HG02840 (cell line): ENCODE results near the gene NCKAP5.

Experiments
- ATAC-seq: cut with Tn5 transposase; IDR thresholded peaks from one replicate; pipeline ENCODE4 v1.9.1; 2021; ENCODE audit warnings: mild to moderate bottlenecking, moderate library complexity, moderate number of reproducible peaks; ENCODE audit not compliant: unreplicated experiment, low FRiP score

The NCKAP5 gene

DNA sequence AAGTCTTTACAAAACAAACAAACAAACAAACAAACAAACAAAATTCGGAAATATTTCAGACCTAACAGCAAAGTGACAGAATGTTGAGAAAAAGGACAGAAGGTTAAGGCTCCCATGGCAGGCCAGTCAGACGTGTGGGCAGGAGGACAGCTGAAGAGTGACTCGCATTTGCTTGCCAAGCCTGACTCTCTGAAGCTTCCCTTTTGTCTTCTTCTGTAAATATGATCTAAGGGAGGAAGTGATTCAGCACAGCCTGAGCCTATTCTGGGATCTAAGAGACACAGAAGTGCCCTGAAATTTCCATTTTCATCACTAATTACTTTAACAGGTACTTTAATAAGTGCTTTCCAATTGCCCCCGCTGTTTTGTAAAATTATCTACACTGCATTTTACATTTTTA, 764.2 kb downstream of the NCKAP5 start:
- ATAC-seq = peak; percentile 65

DNA sequence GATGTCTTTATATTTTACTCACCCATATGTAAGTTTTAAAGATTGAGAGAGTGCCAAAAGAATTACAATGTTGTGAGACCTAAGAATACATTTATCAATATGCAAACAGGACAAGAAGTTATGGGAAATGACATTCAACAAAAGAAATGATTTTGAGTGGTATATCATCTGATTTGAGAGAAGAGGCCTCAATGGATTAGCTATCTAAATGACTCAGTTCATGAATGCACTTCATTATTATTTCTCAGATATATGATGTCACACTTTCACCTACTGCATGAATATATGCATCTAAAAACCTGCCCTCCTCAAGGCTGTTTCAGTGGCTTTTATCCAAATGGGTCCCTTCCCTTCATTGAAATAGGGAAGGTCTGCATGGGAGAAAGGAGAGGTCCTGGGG, 769.9 kb downstream of the NCKAP5 start:
- no peak for ATAC-seq

GRCh38 chr2:132797556-132797955, 770.7 kb downstream of the NCKAP5 start:
- ATAC-seq = no peak

DNA sequence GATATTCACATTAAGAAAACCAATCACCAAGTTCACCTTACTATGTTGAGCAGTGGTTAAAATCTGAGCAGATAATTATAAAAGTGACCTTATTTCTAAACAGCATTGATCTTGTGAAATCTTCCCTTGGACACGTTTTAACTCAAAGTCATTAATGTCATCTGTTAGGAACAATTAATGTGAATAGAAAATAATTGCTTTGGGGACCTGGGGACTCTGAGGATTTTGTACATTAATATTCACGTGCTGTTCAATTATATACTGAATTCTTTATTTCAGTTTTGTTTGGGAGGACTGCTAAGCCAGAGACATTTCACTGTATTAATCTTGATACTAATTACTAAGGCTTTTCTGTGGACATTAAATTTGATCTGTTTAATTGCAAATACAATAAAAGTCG, 771.2 kb downstream of the NCKAP5 start:
- no peak for ATAC-seq

- no peak for ATAC-seq
Measured at GRCh38 chr2:132795220-132795619, 773.0 kb downstream of the NCKAP5 start.

- ATAC-seq = no peak
Measured at GRCh38 chr2:132793532-132793931, 774.7 kb downstream of the NCKAP5 start.

GRCh38 chr2:132790207-132790785, 778.0 kb downstream of the NCKAP5 start:
- no peak for ATAC-seq

- ATAC-seq = no peak
Measured at GRCh38 chr2:132789066-132789465, 779.2 kb downstream of the NCKAP5 start.

GRCh38 chr2:132788310-132788838, 779.9 kb downstream of the NCKAP5 start:
- ATAC-seq = no peak

DNA sequence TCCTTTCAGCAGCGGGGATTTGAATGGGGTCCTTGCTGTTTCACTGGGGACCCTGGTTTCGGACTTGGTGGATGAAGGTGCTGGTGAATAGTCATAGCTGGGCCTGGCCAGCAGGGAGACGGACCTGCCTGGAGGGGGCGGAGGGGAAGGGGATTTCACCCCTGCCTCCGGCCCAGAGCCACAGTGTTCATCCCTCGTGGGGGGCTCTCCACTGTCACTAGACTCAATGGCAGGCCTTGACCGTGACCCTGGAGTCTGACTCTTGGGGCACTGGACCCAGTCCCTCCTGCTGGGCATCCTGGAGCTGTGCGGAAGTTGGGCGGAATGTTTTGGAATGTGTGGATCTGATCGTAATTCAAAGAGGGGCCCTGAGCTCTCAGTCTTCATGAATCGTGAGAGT, 784.4 kb downstream of the NCKAP5 start:
- no peak for ATAC-seq

DNA sequence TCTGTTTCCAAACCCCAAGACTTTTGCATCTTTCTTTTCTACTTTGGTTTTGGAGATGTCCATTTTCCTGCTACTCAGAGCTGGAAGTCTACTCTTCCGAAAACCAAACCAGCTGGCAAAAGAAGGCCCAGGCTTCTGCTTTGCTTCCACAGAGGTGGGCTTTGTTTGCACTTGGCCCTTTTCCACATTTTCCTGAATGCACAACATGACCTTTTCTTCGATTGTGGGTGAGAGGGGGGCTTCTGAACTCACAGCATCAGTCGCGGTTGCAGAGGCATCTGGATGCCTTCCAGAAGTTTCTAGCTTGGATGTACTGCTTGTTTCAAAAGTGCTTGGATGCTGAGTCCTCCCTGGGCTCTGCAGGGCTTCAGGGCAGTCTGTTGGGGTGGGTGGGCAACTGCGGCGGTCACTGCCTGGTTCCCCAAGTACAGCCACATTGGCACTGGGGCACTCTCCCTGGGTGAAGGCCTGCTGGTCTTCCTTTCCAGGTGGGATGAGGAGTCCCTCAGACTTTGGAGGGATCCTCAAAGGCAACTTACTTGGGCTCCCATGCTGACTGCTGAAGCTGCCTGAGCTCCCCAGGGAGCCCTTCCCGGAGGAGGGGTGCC, 786.0 kb downstream of the NCKAP5 start:
- no peak for ATAC-seq

- no peak for ATAC-seq
Measured at GRCh38 chr2:132780651-132781050, 787.6 kb downstream of the NCKAP5 start.

- ATAC-seq = no peak
Measured at GRCh38 chr2:132779206-132779721, 789.0 kb downstream of the NCKAP5 start.

DNA sequence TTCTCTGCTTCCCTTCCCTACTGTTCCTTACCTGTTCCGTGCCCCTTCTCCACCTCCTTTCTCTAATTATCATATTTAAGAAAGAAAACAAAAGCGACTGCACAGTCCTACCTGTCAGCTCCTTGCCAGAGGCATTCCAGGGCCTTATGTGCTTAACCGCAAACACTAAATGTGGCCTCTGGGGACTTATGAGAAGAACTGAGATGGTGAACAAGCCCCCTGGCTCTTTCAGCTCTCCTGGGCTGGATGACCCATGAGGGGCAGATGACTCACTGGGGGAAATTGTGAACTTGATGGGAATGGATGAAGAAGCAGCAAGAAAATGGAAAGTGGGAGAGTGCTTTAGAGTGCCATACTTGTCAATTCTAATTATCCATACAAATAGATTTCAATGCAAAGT, 792.0 kb downstream of the NCKAP5 start:
- ATAC-seq = no peak

DNA sequence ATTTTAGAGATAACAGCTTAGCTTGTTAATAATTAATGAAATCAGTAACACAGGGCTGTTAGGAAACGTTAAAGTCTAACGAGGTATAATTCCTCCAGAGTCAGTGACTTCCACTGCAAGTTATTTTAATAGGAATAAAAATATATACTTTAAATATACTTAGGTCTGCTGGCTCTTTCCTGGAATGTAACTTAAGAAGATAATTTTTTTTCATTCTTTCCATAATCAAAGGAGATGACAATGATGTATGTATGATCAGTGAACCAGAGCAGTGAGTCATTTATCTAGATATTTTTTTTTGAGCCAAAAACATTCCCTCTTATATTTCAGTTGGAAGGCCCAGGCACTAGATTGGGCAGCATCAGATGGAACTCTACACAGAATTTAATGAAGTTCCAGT, 794.1 kb downstream of the NCKAP5 start:
- no peak for ATAC-seq

DNA sequence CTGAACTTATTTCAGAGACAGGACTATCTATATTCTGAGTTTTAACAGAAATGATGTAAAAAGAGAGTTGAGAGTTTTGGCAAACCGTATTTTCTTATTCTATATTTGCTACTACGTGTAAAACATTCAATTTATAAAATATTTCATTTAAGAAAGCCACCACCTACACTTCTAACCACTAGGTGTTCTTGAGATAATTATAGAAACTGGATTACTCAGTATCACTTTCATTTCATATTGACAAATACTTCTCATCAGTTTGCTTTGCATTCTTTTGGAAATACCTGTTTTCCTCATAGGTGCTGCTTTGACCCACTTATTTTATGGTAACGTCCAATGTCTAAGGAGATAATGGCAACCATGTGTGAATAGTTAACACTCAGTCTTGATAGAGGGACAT, 794.9 kb downstream of the NCKAP5 start:
- ATAC-seq = no peak

DNA sequence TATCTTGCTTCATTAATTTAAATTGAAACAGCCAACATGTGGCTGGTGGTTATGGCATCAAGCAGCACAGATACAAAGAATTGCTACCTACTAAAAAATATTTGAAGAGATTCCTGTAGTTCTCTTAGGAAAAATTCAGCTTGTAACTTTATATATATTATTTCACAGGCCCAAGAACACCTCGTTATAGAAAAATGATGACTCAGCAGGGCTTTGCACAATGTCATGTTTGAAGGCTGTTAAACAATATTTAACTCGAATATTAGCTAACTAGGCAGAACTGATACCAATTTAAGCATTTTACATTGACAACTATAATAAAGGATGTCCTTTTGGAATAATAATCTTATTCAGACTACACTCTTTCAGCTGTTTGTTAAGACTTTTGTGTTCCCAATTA, 795.9 kb downstream of the NCKAP5 start:
- ATAC-seq = no peak

DNA sequence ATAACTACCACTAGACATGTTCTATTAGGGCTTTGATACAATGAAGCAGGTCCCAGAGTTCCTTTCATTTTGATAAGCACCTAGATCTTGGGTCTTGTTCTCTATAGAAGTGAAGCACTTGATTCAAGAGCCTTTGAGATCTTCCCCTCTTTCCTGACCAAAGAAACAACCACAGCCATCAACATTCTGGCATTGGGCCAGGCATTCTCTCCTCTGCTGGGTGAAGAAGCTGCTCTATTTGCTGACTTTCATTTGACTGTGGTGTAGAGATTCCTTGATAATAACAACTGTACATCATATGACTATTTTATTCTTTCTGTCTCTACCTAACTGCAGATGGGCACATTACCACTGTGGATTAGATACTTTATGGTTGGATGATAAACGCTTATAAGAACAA, 801.7 kb downstream of the NCKAP5 start:
- no peak for ATAC-seq

GRCh38 chr2:132761437-132761836, 806.8 kb downstream of the NCKAP5 start:
- ATAC-seq = no peak

DNA sequence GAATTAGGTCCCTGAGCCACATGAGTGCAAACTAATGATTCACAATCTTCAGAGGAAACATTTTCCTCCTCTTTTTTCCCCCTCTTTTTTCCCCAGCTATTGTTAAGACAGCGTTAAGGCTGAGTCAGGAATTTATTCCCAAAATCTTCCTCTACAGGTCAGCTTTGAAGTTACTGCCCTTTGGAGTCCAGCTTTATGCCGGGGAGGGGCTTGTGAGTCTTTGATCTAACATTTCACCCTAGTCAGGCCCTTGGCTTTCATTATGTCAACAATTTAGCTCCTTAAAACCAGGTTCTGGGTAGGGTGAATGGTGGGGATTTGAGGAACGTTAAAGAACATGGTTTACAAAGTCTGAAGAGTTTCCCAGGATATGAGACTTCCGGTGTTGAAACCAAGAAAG, 807.3 kb downstream of the NCKAP5 start:
- ATAC-seq = no peak

GRCh38 chr2:132760405-132760804, 807.9 kb downstream of the NCKAP5 start:
- ATAC-seq = peak; percentile 45

DNA sequence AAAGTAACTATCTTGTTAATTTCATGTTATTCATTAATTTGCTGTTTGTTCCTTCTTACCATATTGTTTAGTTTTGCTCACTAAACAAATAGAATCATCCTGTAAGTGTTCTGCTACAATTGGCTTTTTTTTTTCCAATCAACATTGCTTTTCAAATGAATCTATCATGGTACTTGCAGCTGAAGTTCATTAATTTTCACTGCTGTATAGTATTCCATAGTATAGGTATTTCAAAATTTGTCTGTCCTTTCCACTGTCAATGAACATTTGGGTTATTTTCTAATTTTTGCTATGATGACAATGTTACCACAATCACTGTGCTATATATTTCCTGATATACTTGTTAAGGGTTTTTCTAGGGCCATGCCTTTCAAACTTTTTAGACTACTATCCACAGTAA, 809.3 kb downstream of the NCKAP5 start:
- no peak for ATAC-seq
